Natural killer cell (primary cell): ENCODE data around the gene ARHGAP44. TPM values are rescaled to one million over a fixed set of nuclear protein-coding genes. Genes with fewer than 3 reads are reported as not detected.
"Not testable (repeated sequence)": the region's sequence is repeated elsewhere in the genome, so short reads cannot be mapped to it uniquely, and the experiment has no call there.

ENCODE experiments used
- ATAC-seq, 3 donors: fragments of 150-1000 bp in 2 of 3; fragments of 200-7000 bp in 1 of 3; cut with Tn5 transposase; 1 replicate in 1 of 3; 2 replicates in 2 of 3; pipeline ENCODE4 v1.10.0; 2021; ENCODE audit warnings: mild to moderate bottlenecking in 2 of 3, moderate library complexity in 2 of 3
- DNase-seq, 2 donors: peaks; one replicate each; pipeline versions ENCODE4 v3.0.0 to v3.0.0-alpha.2; 2013 to 2021; ENCODE audit warnings: mixed read lengths in 1 of 2
- H3K27ac ChIP-seq: one replicate; pipeline ENCODE4 v1.5.1; 2013; ENCODE audit warnings: mild to moderate bottlenecking, low read length
- H3K27me3 ChIP-seq: one replicate; pipeline ENCODE4 v1.6.1; 2013; ENCODE audit warnings: low read length; ENCODE audit not compliant: control insufficient read depth, insufficient read depth
- H3K36me3 ChIP-seq: one replicate; pipeline ENCODE4 v1.6.1; 2013; ENCODE audit warnings: low read length; ENCODE audit not compliant: control insufficient read depth, insufficient read depth
- H3K4me1 ChIP-seq: one replicate; pipeline ENCODE4 v1.6.1; 2013; ENCODE audit warnings: low read length; ENCODE audit not compliant: control insufficient read depth, insufficient read depth
- H3K4me3 ChIP-seq: one replicate; pipeline ENCODE4 v1.5.1; 2013; ENCODE audit warnings: low read length
- H3K9me3 ChIP-seq: one replicate; pipeline ENCODE4 v1.6.1; 2013; ENCODE audit warnings: low read length; ENCODE audit not compliant: control insufficient read depth, insufficient read depth
- H3K27ac Mint-ChIP-seq, 2 donors: one replicate each; pipeline ENCODE4 v1.8.0; 2022; ENCODE audit warnings: mild to moderate bottlenecking in 2 of 2, mixed read lengths in 2 of 2, moderate library complexity in 1 of 2
- H3K27me3 Mint-ChIP-seq, 2 donors: one replicate each; pipeline ENCODE4 v1.8.0; 2022; ENCODE audit warnings: low read depth in 2 of 2, mixed read lengths in 2 of 2
- H3K36me3 Mint-ChIP-seq: one replicate; pipeline ENCODE4 v1.8.0; 2022; ENCODE audit warnings: mixed read lengths
- H3K4me1 Mint-ChIP-seq, 2 donors: one replicate each; pipeline ENCODE4 v1.8.0; 2022; ENCODE audit warnings: mixed read lengths in 2 of 2
- H3K4me3 Mint-ChIP-seq: one replicate; pipeline ENCODE4 v1.8.0; 2022; ENCODE audit warnings: mild to moderate bottlenecking, moderate library complexity, mixed read lengths
- H3K9me3 Mint-ChIP-seq, 2 donors: one replicate each; pipeline ENCODE4 v1.8.0; 2022; ENCODE audit warnings: mixed read lengths in 2 of 2
- CTCF ChIP-seq: fragments of 200-600 bp; IDR thresholded peaks from one replicate; pipeline ENCODE4 v1.8.0; 2022; ENCODE audit warnings: antibody characterized with exemption
- WGBS: methylation state at CpG from one replicate; pipeline ENCODE4 v1.1.7; 2013; ENCODE audit warnings: missing lambda C conversion rate; ENCODE audit not compliant: insufficient coverage; 5-methylcytosine and 5-hydroxymethylcytosine counted together
- intact Hi-C: fragments of 100-400 bp; cut with micrococcal nuclease; formaldehyde crosslinking; loops from one replicate; pipeline ENCODE4 v1.14.2; 2022
- total RNA-seq, 4 donors: library from RNA; stranded (reverse); fragments of 120-200 nt in 1 of 4; gene quantifications; one replicate each; pipeline versions ENCODE4 v1.2.3 to v1.2.4, GENCODE V29; 2013 to 2022

ARHGAP44 gene
- total RNA-seq, 3 donors from 2014 or later (not counting 1 experiment from before 2014, with no cell fraction given) = not detected

- no peak overlapping the region for H3K27ac Mint-ChIP-seq
- intact Hi-C loops = no loop called here
- H3K4me3 Mint-ChIP-seq = no peak overlapping the region
- no peak for ATAC-seq
- peaks cover 3% of the 10 kb centered on the region for H3K36me3 Mint-ChIP-seq
- Histone ChIP-seq H3K27ac (no peak overlapping the region), H3K27me3 (no peaks in the 10 kb centered on the region), H3K4me3 (no peak overlapping the region), H3K9me3 (peaks cover 2% of the 10 kb centered on the region), H3K36me3 (no peaks in the 10 kb centered on the region), H3K4me1 (no peaks in the 10 kb centered on the region)
- DNase-seq = no peak
- H3K9me3 Mint-ChIP-seq = peaks cover 3 to 7% of the 10 kb centered on the region in 2 donors
- no peaks in the 10 kb centered on the region for H3K27me3 Mint-ChIP-seq
- WGBS = 87% methylated on average over 6 of the region's 8 CpGs
- no peak for TF ChIP-seq CTCF
- no peaks in the 10 kb centered on the region for H3K4me1 Mint-ChIP-seq
Measured at GRCh38 chr17:12877953-12878669, 88.8 kb downstream of the ARHGAP44 start.

DNA sequence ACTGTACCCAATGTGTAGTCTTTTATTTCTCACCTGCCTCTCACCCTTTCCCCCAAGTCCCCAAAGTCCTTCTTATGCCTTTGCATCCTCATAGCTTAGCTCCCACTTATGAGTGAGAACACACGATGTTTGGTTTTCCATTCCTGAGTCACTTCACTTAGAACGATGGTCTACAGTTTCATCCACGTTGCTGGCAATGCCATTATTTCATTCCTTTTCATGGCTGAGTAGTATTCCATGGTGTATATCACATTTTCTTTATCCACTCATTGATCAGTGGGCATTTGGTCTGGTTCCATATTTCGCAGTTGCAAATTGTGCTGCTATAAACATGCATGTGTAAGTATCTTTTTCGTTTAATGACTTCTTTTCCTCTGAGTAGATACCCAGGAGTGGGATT, 89.8 kb downstream of the ARHGAP44 start:
- H3K27ac ChIP-seq, H3K4me3 ChIP-seq, H3K4me1 Mint-ChIP-seq, H3K36me3 ChIP-seq, DNase-seq, H3K4me3 Mint-ChIP-seq, H3K27ac Mint-ChIP-seq, intact Hi-C loops, H3K4me1 ChIP-seq, ATAC-seq, H3K9me3 ChIP-seq, H3K27me3 ChIP-seq, H3K27me3 Mint-ChIP-seq, H3K9me3 Mint-ChIP-seq, H3K36me3 Mint-ChIP-seq: not testable (repeated sequence)
- WGBS = 76% methylated on average over 5 of the region's 5 CpGs

DNA sequence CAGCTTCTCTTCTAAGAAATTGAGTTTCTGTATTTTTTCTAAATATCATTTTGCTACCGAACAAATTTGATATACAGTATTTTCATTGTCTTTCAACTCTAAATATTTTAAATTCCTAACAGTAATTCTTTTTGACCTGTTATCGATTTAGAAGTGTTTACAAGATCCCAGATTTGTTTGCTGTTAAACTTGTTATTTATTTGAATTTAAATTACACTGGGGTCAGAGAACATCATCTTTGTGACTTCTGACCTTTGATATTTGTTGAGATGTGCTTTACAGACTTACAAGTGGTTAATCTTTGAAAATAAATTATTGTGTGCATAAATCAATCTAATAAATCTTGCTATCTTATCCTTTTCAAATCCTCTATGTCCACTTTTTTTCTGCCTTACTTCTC, 94.2 kb downstream of the ARHGAP44 start:
- Mint-ChIP-seq H3K9me3 (peaks cover 3 to 4% of the 10 kb centered on the region in 2 donors), H3K4me3 (no peak overlapping the region), H3K36me3 (no peaks in the 10 kb centered on the region), H3K27me3 (peaks cover 0 to 3% of the 10 kb centered on the region in 2 donors), H3K4me1 (no peaks in the 10 kb centered on the region), H3K27ac (no peak overlapping the region)
- no peaks in the 10 kb centered on the region for H3K36me3 ChIP-seq
- H3K27ac ChIP-seq = no peak overlapping the region
- H3K9me3 ChIP-seq = no peaks in the 10 kb centered on the region
- no CpG with 5 or more reads among the region's 2 CpGs for WGBS
- ATAC-seq (no peak), DNase-seq (no peak)
- H3K4me3 ChIP-seq = no peak overlapping the region
- H3K27me3 ChIP-seq = no peaks in the 10 kb centered on the region
- intact Hi-C loops = no loop called here
- no peaks in the 10 kb centered on the region for H3K4me1 ChIP-seq
- no peak for TF ChIP-seq CTCF

GRCh38 chr17:12887088-12887487, 97.8 kb downstream of the ARHGAP44 start:
- Mint-ChIP-seq H3K9me3 (peaks cover 4 to 8% of the 10 kb centered on the region in 2 donors), H3K27ac (no peak overlapping the region), H3K36me3 (no peaks in the 10 kb centered on the region), H3K4me3 (no peak overlapping the region), H3K4me1 (no peaks in the 10 kb centered on the region), H3K27me3 (peaks cover 0 to 3% of the 10 kb centered on the region in 2 donors)
- Histone ChIP-seq H3K27me3 (no peaks in the 10 kb centered on the region), H3K27ac (no peak overlapping the region), H3K36me3 (no peaks in the 10 kb centered on the region), H3K4me1 (no peaks in the 10 kb centered on the region), H3K4me3 (no peak overlapping the region), H3K9me3 (no peaks in the 10 kb centered on the region)
- intact Hi-C loops = no loop called here
- 100% methylated on average over 1 of the region's 2 CpGs for WGBS
- ATAC-seq (no peak), DNase-seq (no peak)
- TF ChIP-seq CTCF = no peak
